Fibroblast of the aortic adventitia (primary cell): Measurements from ENCODE around the gene GGTA1. TPM values are rescaled to one million over a fixed set of nuclear protein-coding genes. Genes with fewer than 3 reads are reported as not detected.
"Not testable (repeated sequence)": the region's sequence is repeated elsewhere in the genome, so short reads cannot be mapped to it uniquely, and the experiment has no call there.

Experiments
- DNase-seq: peaks from one replicate; pipeline ENCODE4 v3.0.0-alpha.2; 2010; ENCODE audit warnings: low read depth
- H3K4me3 ChIP-seq: 2 replicates; pipeline ENCODE4 v1.5.1; 2011; ENCODE audit warnings: low read depth, mild to moderate bottlenecking, control low read depth, low read length, moderate library complexity
- total RNA-seq: library from RNA; depleted of rRNA; stranded (reverse); fragments of >200 nt; gene quantifications from 2 replicates; pipeline ENCODE4 v1.2.3, GENCODE V29; 2012; ENCODE audit warnings: low replicate concordance
- TF ChIP-seq, protein P1 (sequence below): IDR thresholded peaks from 2 replicates; pipeline ENCODE4 v1.5.1; 2011; ENCODE audit warnings: mild to moderate bottlenecking, low read length, control low read depth, inconsistent platforms; ENCODE audit not compliant: insufficient read depth

Gene GGTA1
- total RNA-seq, 1 donor = 0.18 TPM

DNA sequence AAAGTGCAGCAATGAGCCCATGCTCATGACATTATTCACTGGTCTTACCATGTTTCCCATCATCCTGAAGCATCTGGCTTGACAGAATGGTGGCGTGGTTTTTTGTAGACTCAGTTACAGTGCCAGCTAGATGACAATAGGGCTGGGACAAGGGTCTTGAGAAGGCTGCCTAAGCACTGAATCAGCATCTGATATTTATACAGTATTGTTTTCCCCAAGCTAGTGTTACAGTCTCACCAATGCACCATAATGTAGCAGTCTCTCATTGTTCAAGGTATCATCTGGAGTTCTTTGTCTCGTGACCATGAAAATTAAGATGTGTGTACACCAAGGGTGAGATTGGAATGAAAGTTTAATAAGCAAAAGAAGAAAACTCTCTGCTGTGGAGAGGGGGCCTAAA, 19.0 kb upstream of the GGTA1 start:
- DNase-seq = no peak
- TF ChIP-seq, protein P1, sequence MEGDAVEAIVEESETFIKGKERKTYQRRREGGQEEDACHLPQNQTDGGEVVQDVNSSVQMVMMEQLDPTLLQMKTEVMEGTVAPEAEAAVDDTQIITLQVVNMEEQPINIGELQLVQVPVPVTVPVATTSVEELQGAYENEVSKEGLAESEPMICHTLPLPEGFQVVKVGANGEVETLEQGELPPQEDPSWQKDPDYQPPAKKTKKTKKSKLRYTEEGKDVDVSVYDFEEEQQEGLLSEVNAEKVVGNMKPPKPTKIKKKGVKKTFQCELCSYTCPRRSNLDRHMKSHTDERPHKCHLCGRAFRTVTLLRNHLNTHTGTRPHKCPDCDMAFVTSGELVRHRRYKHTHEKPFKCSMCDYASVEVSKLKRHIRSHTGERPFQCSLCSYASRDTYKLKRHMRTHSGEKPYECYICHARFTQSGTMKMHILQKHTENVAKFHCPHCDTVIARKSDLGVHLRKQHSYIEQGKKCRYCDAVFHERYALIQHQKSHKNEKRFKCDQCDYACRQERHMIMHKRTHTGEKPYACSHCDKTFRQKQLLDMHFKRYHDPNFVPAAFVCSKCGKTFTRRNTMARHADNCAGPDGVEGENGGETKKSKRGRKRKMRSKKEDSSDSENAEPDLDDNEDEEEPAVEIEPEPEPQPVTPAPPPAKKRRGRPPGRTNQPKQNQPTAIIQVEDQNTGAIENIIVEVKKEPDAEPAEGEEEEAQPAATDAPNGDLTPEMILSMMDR = no peak
- H3K4me3 ChIP-seq = no peak overlapping the region

DNA sequence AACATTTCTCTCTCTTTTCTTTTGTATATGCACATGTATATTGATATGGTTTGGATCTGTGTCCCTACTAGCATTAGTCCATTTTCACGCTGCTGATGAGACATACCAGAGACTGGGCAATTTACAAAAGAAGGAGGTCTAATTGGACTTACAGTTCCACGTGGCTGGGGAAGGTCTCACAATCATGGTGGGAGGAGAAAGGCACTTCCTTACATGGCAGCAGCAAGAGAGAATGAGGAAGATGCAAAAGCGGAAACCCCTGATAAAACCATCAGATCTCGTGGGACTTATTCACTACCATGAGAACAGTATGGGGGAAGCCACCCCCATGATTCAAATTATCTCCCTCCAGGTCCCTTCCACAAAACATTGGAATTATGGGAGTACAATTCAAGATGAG, 13.5 kb upstream of the GGTA1 start:
- not testable (repeated sequence) for H3K4me3 ChIP-seq

DNA sequence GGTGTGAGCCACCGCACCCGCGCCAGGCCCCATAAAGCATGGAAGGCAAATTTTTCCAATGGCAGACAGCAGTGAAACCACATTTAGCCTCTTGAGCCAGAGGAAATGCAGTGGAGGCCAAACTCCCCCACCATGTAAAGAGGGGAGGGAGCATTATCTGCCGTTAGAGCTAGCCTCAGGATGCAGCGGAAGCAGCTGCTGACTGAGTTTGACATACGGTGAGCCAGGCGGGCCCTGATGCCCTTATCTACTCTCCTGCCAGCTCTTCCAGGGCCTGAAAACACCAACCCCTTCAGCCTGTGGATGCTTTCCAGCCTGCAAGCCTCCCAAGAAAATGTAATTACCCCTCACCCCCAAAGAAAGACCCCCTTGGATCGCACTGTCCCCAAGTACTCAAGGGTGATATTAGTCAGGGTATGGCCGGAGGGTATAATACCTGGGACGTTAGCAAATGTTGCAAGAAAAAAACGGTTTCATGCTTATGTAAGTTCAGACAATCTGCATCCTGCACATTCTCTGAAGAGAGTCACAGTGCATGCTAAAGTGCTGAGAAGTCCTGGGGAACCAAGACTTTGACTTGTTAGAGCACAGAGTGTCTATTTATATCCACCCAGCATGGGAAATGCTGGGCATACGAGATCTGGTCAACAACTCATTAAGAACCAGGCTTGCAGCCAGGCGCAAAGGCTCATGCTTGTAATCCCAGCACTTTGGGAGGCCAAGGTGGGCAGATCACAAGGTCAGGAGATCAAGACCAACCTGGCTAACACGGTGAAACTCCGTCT, 11.3 kb upstream of the GGTA1 start:
- TF ChIP-seq, protein P1 = no peak
- H3K4me3 ChIP-seq = no peak overlapping the region
- DNase-seq = no peak

More for the DNA sequence above, 13.5 kb upstream of the GGTA1 start:
- not testable (repeated sequence) for DNase-seq

DNA sequence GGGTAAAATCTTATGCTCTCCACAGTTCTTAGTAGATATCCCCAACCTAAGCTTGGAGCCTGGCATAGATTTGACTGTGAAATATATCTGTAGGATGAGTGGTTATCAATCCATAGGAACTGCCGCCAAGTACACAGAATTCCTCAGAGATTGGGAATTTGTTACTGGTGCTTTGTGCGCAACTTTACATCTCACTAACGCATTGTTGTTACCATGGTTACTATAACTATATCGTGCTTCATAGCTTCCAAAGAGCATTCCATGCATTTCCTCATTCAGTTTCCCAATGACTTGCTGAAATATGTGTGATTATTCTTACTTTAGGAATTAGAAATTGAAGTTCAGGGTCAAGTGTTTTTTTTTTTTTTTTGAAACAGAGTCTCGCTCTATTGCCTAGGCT, 9.5 kb upstream of the GGTA1 start:
- no peak overlapping the region for H3K4me3 ChIP-seq
- TF ChIP-seq, protein P1 = no peak
- no peak for DNase-seq

DNA sequence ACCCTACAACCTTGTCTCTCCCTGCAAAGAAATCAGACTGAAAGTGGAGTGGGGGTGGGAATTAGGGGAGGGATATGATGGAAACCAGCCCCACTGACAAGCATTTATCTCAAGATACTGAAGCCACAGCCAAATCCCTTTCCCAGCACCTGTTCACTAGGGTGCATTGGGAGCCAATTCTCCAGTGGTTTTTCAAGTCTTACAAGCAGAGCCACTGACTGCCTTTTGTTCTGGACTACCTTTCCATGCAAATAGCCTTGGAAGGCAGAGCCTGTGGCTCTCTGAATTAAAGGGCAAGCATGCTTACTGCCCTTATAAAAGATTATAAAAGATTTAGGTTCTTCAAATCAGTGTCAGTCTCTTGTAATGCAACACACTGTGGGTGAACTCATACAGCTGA, 8.8 kb upstream of the GGTA1 start:
- no peak overlapping the region for H3K4me3 ChIP-seq
- TF ChIP-seq, protein P1 = no peak
- no peak for DNase-seq

DNA sequence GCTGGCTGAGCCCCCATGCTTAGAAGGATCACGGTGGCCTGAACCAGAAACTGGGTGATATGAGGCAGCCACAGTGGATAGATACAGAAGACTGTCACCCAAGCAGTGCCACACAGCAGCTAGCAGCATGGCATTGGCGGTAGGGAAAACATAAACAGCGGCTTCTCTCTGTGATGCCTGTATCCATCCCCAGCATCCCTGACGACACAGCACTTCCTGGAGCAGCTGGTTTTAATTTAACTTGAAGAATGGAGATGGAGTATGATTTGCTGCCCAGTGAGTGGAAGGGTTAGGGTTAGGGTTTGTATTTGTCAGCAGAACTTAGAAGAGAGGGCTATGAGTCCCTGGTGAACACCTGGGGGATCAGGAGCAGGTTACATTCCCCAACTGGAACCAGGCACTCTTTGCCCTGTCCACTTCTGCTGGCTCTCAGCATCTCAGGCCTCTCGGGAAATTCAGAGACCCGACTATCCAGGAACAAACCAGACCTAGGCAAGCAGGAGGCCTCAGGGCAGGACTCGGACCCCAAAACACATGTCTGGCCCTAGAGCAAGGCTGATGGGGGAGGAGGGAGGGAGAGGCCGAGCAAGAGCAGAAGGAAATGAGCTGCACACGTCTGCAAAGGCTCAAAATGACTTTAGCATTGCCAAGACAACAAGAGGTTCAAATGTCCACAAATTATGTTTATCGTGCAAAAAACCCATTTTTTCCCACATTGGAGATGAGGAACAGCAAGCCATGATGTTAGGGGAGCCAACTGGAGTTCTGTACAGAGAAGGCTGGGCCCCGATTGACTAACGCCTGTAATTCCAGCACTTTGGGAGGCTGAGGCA, 6.5 kb upstream of the GGTA1 start:
- no peak overlapping the region for H3K4me3 ChIP-seq
- TF ChIP-seq, protein P1 = no peak
- no peak for DNase-seq

DNA sequence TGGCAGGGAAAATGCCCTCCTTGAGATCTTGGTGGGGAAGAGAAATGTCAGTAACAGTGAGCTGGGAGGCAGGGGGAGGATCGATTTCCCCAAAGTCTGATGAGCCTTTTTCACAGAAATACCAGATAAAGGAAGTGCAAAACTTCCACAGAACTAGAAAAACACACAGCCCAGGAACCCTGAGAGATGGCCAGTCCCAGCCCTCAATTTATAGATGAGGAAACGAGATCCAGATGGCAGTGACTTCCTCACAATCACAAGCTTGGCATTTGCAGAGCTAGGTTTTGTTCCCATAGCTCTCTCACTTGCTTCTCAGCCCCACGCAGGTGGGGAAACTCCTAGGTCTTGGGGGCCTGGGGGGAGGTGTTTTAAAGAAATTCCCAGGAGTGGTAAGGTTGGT, 3.8 kb upstream of the GGTA1 start:
- TF ChIP-seq, protein P1 = no peak
- DNase-seq = peak; percentile 30
- H3K4me3 ChIP-seq = no peak overlapping the region
